ENCODE data around the gene CAPN15.
A peak's percentile ranks its signal among the peaks of the same experiment; 100 is the strongest.

The CAPN15 gene

GRCh38 chr16:561957-562938, 34.7 kb downstream of the CAPN15 start:
- DNase-seq (ENCODE audit: low spot score), result no peak

- DNase-seq (ENCODE audit: low spot score), result no peak
These were observed 35.6 kb downstream of the CAPN15 start for GRCh38 chr16:563072-563644.

- DNase-seq (ENCODE audit: low spot score), result no peak
These were observed 37.3 kb downstream of the CAPN15 start for GRCh38 chr16:564690-565418.

GRCh38 chr16:565419-566330, 38.2 kb downstream of the CAPN15 start:
- DNase-seq (ENCODE audit: low spot score), result no peak

- no peak for DNase-seq (ENCODE audit: low spot score)
These were observed 39.2 kb downstream of the CAPN15 start, which contains the start of gene NHLRC4 for GRCh38 chr16:566475-567372. Gene NHLRC4 (plus strand): TSS chr16:567005. CDS start chr16:568048, 1,043 bp downstream.

GRCh38 chr16:567373-568256, 40.1 kb downstream of the CAPN15 start:
- DNase-seq (ENCODE audit: low spot score), result no peak

GRCh38 chr16:568401-569258, 41.1 kb downstream of the CAPN15 start:
- no peak for DNase-seq (ENCODE audit: low spot score)

- peak; percentile 94 for DNase-seq (ENCODE audit: low spot score)
These were observed 42.1 kb downstream of the CAPN15 start, which contains the start of gene PIGQ for GRCh38 chr16:569445-570254. Gene PIGQ (plus strand): TSS chr16:569968. CDS start chr16:574075, 4,107 bp downstream.

GRCh38 chr16:572865-573650, 45.5 kb downstream of the CAPN15 start:
- DNase-seq (ENCODE audit: low spot score), result no peak

- DNase-seq (ENCODE audit: low spot score), result no peak
These were observed 46.7 kb downstream of the CAPN15 start for GRCh38 chr16:574021-574760.

- no peak for DNase-seq (ENCODE audit: low spot score)
These were observed 48.1 kb downstream of the CAPN15 start for GRCh38 chr16:575354-576196.

GRCh38 chr16:576197-576822, 48.8 kb downstream of the CAPN15 start:
- no peak for DNase-seq (ENCODE audit: low spot score)

GRCh38 chr16:576823-577201, 49.3 kb downstream of the CAPN15 start:
- no peak for DNase-seq (ENCODE audit: low spot score)

GRCh38 chr16:577796-578195, 50.3 kb downstream of the CAPN15 start:
- no peak for DNase-seq (ENCODE audit: low spot score)

Data from D341Med (cell line).